ENCODE results near the gene TRPM4.

TRPM4 gene

DNA sequence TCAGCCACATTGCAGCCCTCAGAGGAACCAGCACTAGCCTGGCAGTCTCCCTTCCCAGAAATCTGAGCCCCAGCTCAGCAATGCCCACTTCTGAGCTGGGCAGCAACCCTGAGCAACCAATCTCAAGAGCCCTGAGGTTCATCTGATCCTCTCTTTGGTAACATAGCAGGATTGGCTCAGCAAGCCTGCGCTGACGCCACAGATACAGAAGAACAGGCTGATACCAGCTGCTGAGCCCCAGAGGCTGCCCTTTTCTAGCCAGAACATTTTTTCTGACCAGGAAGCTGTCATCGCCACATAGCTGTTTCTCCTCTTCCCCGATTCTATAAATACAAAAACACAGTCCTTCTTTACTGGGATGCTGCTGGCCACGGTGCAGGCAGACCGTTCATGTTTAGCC, 59.8 kb downstream of the TRPM4 start:
- ChIA-PET POLR2A (no interaction called here), CTCF (interaction anchor here (0.6 to 10.4 kb wide), 5 partner anchors 7 to 381 kb away, joined by 3 to 113 read pairs (median 4); partner anchors contain the start of gene HSD17B14)
- Histone ChIP-seq H3K27ac (ENCODE audit: extremely low read depth, low read depth, low read length) (no peak overlapping the region), H3K4me3 (ENCODE audit: low read depth, low read length) (no peak overlapping the region), H3K9me3 (ENCODE audit: control insufficient read depth, insufficient read depth, low read depth, low read length) (no peaks in the 10 kb centered on the region), H3K4me1 (ENCODE audit: control insufficient read depth, insufficient read depth, low read length) (0 out of 2 replicates have a peak, but pooled peaks cover 1% of the 10 kb centered on the region), H3K36me3 (ENCODE audit: control insufficient read depth in 2 of 2, insufficient read depth in 1 of 2, low read length in 2 of 2) (no peaks in the 10 kb centered on the region; a peak in 1 of 3 replicates)
- TF ChIP-seq ZNF510 (tag by site-specific recombination; IDR thresholded peaks at IDR 0.05; ENCODE audit: insufficient replicate concordance) (no peak), EGR2 (tag by site-specific recombination; IDR thresholded peaks at IDR 0.05; ENCODE audit: low read depth) (no peak), ZIC2 (tag by site-specific recombination; IDR thresholded peaks at IDR 0.05) (no peak), ZNF768 (tag by site-specific recombination; IDR thresholded peaks at IDR 0.05) (no peak), ZFP3 (tag by site-specific recombination; IDR thresholded peaks at IDR 0.05; ENCODE audit: low read depth) (no peak), ZNF341 (tag by site-specific recombination; IDR thresholded peaks at IDR 0.05; ENCODE audit: low read depth) (no peak), KLF10 (tag by site-specific recombination; IDR thresholded peaks at IDR 0.05) (no peak), ZNF561 (tag by site-specific recombination; IDR thresholded peaks at IDR 0.05; ENCODE audit: borderline replicate concordance) (no peak), ZNF274 (IDR thresholded peaks at IDR 0.05; ENCODE audit: low read length) (no peak), ZNF274 (tag by site-specific recombination; IDR thresholded peaks at IDR 0.05; ENCODE audit: borderline replicate concordance) (no peak), ZNF623 (tag by site-specific recombination; IDR thresholded peaks at IDR 0.05) (no peak), ZBTB17 (tag by site-specific recombination; IDR thresholded peaks at IDR 0.05) (no peak), ZFP37 (tag by site-specific recombination; IDR thresholded peaks at IDR 0.05) (no peak), ZNF37A (tag by site-specific recombination; IDR thresholded peaks at IDR 0.05) (no peak), ZNF354C (tag by site-specific recombination; IDR thresholded peaks at IDR 0.05; ENCODE audit: borderline replicate concordance, low read depth) (no peak), ZNF10 (tag by site-specific recombination; IDR thresholded peaks at IDR 0.05) (no peak), ZNF121 (tag by site-specific recombination; IDR thresholded peaks at IDR 0.05) (no peak)
- TF ChIP-seq, protein P1, sequence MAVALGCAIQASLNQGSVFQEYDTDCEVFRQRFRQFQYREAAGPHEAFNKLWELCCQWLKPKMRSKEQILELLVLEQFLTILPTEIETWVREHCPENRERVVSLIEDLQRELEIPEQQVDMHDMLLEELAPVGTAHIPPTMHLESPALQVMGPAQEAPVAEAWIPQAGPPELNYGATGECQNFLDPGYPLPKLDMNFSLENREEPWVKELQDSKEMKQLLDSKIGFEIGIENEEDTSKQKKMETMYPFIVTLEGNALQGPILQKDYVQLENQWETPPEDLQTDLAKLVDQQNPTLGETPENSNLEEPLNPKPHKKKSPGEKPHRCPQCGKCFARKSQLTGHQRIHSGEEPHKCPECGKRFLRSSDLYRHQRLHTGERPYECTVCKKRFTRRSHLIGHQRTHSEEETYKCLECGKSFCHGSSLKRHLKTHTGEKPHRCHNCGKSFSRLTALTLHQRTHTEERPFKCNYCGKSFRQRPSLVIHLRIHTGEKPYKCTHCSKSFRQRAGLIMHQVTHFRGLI (tag by site-specific recombination; IDR thresholded peaks at IDR 0.05): no peak
- TF ChIP-seq, protein P2, sequence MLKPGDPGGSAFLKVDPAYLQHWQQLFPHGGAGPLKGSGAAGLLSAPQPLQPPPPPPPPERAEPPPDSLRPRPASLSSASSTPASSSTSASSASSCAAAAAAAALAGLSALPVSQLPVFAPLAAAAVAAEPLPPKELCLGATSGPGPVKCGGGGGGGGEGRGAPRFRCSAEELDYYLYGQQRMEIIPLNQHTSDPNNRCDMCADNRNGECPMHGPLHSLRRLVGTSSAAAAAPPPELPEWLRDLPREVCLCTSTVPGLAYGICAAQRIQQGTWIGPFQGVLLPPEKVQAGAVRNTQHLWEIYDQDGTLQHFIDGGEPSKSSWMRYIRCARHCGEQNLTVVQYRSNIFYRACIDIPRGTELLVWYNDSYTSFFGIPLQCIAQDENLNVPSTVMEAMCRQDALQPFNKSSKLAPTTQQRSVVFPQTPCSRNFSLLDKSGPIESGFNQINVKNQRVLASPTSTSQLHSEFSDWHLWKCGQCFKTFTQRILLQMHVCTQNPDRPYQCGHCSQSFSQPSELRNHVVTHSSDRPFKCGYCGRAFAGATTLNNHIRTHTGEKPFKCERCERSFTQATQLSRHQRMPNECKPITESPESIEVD (tag by site-specific recombination; IDR thresholded peaks at IDR 0.05): no peak
- TF ChIP-seq, protein P3, sequence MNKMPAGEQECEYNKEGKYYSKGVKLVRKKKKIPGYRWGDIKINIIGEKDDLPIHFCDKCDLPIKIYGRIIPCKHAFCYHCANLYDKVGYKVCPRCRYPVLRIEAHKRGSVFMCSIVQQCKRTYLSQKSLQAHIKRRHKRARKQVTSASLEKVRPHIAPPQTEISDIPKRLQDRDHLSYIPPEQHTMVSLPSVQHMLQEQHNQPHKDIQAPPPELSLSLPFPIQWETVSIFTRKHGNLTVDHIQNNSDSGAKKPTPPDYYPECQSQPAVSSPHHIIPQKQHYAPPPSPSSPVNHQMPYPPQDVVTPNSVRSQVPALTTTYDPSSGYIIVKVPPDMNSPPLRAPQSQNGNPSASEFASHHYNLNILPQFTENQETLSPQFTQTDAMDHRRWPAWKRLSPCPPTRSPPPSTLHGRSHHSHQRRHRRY (tag by site-specific recombination; IDR thresholded peaks at IDR 0.05): no peak
- TF ChIP-seq, protein P4, sequence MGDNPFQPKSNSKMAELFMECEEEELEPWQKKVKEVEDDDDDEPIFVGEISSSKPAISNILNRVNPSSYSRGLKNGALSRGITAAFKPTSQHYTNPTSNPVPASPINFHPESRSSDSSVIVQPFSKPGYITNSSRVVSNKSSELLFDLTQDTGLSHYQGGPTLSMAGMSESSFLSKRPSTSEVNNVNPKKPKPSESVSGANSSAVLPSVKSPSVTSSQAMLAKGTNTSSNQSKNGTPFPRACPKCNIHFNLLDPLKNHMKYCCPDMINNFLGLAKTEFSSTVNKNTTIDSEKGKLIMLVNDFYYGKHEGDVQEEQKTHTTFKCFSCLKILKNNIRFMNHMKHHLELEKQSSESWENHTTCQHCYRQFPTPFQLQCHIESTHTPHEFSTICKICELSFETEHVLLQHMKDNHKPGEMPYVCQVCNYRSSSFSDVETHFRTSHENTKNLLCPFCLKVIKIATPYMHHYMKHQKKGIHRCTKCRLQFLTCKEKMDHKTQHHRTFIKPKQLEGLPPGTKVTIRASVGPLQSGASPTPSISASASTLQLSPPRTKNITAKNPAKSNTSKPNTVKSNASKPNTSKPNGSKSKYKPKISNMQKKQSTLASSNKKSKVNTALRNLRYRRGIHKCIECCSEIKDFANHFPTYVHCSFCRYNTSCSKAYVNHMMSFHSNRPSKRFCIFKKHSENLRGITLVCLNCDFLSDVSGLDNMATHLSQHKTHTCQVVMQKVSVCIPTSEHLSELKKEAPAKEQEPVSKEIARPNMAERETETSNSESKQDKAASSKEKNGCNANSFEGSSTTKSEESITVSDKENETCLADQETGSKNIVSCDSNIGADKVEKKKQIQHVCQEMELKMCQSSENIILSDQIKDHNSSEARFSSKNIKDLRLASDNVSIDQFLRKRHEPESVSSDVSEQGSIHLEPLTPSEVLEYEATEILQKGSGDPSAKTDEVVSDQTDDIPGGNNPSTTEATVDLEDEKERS (tag by site-specific recombination; IDR thresholded peaks at IDR 0.05): no peak

All from HEK293 (cell line).